ENCODE results near the gene LRRC74A.

- no peak for TF ChIP-seq CTCF (IDR thresholded peaks at IDR 0.05)
- TF ChIP-seq POLR2A (IDR thresholded peaks at IDR 0.05): no peak
Observed at GRCh38 chr14:76887191-76887590, 61.0 kb downstream of the LRRC74A start.
